ENCODE data around the gene CHRM5.

CHRM5 gene

GRCh38 chr15:33968224-33968623, at the start of gene CHRM5:
Gene CHRM5, plus strand, starts transcription at chr15:33968497. Its CDS starts 94,221 bp downstream, at chr15:34062718.
- no peak for DNase-seq

DNA sequence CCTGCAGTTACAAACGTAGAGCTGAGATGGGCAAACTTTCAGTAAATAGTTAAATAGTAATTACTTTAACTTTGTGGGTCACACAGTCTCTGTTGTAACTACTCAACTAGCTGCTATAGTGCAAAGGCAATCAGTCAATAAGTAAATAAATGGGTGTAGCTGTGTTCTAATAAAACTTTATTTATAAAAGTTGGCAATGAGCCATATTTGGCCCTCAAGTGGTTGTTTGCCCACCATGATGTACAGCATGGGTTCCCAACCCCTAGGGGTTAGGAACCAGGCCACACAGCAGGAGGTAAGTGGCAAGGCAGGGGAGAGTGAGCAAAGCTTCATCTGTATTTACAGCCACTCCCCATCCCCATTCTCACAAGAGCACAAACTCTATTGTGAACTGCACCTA, 44.9 kb upstream of the CHRM5 start:
- DNase-seq, result no peak

DNA sequence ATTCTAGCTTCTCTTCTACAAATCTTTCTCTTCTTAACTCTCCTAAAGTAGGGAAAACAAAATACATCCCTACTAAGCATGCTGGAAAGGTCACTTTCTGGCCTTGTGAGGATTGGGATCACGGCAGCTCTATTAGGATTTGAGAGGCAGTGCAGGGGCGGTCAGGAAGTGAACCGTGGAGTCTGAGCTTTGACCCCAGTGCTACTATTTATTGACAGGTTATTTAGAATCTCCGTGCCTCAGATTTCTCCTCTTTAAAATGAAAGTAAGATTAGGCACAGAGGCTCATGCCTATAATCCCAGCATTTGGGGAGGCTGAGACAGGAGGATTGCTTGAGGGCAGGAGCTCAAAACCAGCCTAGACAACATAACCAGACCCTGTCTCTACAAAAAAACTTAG, 42.0 kb upstream of the CHRM5 start:
- no peak for DNase-seq

- no peak for DNase-seq
Observed at GRCh38 chr15:33932734-33933133, 35.6 kb upstream of the CHRM5 start.

GRCh38 chr15:33934396-33934795, 33.9 kb upstream of the CHRM5 start:
- DNase-seq, result no peak

GRCh38 chr15:33934921-33935320, 33.4 kb upstream of the CHRM5 start:
- no peak for DNase-seq

DNA sequence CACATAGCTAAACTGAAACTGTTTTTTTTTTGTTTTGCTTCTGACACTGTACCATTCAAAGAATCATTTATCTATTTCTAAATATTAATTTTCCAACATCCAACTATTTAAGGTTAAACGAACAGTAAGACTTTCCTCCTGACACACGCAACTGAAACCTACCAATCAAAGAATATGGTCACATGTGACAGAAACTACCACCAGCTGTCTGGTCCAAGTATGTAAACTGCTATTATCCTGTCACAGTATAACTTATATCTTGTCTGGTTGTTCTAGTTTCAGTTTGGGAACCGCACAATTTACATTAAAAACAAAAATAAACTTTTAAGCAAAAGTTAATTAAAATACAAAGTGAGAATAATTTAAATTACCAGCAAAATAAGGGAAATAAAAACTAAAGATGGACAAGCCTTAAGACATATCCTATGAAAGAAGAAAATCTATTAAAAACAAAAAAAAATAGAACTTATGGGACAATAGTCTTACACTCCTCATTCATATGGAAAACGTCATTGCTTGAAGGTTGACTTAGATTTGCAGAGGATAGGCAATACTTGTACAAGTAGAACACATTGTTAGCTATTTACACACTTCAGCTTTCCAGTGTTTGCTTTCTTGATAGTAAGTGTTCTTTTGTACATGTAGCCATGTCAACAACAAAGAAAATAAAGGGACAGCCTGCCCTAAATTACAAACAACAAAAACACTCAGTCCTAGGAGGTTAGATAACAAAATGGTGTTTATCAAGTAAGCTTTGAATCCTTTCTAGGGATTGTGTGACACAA, 26.8 kb upstream of the CHRM5 start:
- no peak for DNase-seq

DNA sequence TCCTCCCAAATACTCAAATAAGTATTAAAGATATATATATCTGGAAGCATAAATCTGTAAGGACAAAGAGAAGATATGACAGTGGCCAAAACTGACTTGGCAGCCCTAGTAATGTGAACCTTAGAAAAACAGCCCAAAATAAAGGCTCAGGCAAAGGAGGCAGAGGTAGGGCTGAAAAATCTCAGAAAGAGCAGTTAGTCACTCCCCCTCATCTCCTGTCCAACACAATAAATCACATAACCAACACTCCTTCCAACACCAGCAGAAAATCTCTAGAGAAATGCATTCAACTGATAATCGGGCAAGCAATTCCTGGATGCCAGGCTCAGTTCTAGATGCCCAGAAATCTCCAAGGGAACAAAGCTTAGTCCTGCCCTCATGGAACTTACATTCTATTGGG, 22.1 kb upstream of the CHRM5 start:
- no peak for DNase-seq

GRCh38 chr15:33955945-33956344, 12.4 kb upstream of the CHRM5 start:
- no peak for DNase-seq

DNA sequence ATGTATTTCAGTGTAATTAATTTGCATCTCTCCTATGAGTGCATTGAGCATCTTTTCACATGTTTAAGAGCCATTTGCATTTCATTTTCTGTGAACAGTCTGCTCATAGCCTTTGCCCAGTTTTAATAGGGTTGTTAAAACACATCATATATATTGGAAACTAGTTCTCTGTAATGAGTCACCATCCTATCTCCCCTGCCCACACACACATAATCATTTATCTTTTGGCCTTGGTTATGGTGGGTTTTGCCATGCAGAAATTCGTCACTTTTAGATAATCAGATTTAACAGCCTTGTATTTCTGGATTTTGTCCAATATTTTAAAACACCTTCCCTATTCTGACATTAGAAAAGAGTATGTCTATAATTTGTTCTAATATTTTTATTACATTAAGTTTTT, 11.9 kb upstream of the CHRM5 start:
- DNase-seq, result no peak

DNA sequence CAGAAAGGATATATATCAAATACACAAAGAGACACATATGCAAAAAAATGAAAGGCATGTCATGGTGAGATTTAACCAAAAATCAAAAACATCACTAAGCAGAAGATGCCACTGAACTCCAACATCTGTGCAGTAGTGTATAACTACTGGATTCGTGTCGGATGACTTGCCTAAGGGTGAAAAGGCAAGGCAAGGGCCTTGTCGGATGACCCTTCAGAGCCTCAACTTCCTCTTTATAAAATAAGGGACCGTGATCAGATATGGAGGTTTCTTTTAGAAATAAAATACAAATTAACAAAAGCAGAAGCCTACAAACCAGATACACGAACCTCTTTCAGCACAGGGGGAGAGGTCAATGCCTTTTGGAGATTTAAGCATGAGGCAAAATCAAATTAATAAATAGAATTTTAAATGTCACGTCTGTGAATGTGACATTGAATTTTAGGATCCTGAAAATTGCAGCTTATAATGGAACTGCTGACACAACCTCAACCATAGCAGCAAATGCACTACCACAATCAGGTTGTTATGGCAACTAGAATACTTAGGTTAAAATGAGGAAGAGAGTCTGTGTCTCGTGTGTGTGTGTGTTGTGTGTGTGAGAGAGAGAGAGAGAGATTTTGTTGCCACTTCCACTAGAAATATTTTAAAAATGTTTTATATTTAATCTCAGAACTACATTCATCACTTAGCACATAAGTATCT, 8.3 kb upstream of the CHRM5 start:
- DNase-seq, result peak; percentile 25 to 53 (median 37)

GRCh38 chr15:33960549-33960935, 7.8 kb upstream of the CHRM5 start:
- DNase-seq, result no peak

DNA sequence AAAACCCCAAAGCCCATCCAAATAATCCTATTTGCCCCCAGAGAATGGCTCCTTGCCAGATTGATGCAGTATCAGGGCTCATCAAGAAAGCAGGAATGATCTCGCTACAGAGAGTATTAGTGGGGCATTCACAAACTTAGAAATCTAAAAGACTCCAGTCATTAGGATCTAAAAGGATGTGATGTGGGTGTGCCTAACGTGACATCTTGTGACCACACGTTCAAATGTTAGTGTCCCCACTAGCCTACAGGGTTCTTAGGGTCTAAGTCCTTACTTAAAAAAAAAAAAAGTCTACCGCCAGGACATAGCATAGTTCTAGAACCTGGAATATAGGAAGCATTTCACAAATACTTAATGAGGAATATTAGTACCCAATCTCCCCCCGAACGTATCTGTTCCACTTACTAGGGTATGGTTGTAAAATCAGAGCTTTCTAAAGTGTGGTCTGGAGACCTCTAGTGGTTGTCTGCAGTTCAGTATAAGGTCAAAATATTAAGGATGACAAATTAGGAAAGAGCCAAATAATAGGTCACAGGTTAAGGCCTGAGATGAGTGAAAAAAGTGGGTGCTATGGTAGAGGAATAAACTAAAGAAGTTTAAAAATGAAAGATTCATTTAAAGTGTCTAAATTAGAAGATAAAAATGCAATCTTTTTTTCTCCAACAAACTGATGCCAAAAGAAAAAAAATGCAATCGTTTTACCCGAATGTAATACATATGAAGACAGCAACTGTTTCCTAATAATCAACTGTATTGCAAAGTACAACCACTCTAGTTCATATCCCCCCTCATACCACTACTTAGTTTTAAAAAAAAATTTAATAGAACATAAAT, 4.2 kb upstream of the CHRM5 start:
- peak; percentile 28 to 52 (median 38) for DNase-seq

GRCh38 chr15:33964665-33965040, 3.6 kb upstream of the CHRM5 start:
- no peak for DNase-seq

- DNase-seq, result no peak
Observed at GRCh38 chr15:33968821-33969220, 524 bp downstream of the CHRM5 start.

DNA sequence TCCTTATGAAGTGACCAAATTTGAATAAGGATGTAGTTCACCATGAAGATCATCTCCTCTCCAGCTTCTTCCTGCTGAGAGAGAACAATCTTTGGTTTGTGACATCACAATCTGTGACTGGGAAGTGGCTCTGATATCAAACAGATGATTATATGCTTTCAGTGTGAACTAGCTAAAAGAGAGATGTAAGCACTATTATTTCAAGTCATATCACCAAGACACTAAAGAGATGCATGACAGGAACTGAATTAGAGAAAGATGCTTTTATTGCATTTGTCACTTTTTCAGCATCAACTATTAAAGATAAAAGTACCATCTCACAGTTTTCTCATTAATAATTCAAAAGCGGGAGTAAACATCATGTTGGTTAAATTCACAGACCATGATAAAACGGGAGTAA, 3.5 kb downstream of the CHRM5 start:
- DNase-seq, result no peak

GRCh38 chr15:33975022-33975565, 6.8 kb downstream of the CHRM5 start:
- no peak for DNase-seq

DNA sequence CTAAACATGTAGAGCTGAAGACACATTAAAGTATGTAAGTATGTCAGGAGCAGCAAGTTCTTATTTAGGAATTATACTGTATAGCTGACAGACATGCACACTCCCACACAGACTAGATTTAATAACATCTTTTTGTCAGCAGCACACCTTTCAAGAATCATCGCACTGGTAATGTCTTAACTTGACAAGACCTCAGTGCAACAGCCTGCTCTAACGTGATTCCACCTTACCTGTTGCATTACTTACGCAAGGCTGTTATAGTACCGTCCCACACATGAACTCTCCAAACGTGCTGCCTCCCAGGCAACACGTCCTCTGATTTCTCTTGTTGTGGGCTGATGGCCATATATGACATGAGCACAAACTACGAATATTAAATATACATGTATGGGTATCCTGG, 11.9 kb downstream of the CHRM5 start:
- DNase-seq, result no peak

DNA sequence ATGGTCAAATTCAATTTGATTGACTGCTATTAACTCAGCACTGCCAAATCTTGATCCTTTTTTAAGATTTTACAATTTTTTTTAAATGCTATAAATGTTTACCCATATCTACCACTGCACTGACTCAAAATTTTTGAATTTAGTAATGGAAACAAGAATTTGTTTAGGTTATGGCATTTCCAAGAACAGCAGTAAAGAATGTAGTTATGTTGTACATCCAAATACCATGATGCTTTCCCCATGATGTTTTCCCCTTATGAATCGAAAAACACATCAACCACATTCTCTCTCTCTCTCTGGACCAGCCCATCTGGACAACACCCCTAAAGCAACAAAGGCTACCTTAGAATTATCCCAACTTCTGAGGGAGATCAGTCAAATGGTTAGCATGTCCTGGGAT, 14.2 kb downstream of the CHRM5 start:
- DNase-seq, result no peak

DNA sequence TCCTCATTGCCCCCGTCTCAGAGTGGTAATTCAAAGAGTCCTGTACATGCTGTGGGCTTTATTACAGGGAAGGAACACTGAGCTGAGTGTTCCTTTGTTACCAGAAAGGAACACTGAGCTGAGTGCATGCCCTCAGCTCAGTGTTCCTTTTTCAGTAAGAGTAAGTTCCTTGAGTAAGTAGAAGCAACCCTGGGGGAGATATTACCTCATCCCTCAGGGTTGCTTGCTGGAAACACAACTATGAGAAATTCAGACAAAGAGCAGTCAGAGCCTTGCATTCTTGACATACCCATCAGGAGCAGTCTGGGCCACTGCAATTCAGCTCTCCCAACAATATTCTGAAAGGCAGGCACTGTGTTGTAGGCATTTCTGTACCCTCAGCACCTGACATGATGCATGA, 17.0 kb downstream of the CHRM5 start:
- no peak for DNase-seq

GRCh38 chr15:33985751-33986150, 17.5 kb downstream of the CHRM5 start:
- DNase-seq, result no peak

- no peak for DNase-seq
Observed at GRCh38 chr15:33987444-33987843, 19.1 kb downstream of the CHRM5 start.

- DNase-seq, result no peak
Observed at GRCh38 chr15:33988384-33988783, 20.1 kb downstream of the CHRM5 start.

Measured in suppressor macrophage treated with lipopolysaccharide for 1 hour (primary cell).